HG03175 (cell line): Measurements from ENCODE around the gene WBP2.

Experiments used
- ATAC-seq: cut with Tn5 transposase; IDR thresholded peaks from one replicate; pipeline ENCODE4 v1.9.1; 2021; ENCODE audit warnings: mild to moderate bottlenecking, moderate library complexity; ENCODE audit not compliant: unreplicated experiment

WBP2 gene

DNA sequence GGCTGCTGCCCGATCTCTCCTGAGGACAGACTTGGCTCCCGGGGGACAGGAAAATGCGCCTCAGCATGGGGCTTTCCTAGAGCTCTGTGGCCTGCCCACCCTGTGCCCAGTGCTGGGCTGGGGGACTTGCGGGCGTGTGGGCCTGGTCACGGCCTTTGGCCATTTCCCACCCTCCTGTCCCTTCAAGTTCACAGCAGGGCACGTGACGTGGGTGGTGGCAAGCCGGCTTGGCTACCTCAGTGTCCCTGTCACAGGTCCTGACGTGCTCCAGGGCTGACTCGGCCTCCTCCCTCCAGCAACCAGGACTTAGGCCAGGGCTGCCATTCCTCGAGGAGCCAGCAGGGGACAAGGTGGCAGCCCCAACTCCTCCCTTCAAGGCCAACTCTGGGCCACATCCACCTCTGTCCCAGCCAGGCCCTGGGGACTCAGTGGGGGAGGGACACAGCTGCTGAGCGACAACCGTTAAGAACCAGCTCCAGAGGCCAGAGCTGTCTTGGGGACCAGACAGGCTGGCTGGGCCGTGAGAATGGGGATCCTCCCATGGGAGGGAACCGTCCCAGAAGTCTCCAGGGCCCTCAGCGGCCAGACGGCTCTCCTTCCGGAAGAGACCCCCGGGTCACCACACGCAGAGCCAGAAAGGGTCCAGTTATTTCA is 9.9 kb downstream of the WBP2 start:
- peak; percentile 71 for ATAC-seq

DNA sequence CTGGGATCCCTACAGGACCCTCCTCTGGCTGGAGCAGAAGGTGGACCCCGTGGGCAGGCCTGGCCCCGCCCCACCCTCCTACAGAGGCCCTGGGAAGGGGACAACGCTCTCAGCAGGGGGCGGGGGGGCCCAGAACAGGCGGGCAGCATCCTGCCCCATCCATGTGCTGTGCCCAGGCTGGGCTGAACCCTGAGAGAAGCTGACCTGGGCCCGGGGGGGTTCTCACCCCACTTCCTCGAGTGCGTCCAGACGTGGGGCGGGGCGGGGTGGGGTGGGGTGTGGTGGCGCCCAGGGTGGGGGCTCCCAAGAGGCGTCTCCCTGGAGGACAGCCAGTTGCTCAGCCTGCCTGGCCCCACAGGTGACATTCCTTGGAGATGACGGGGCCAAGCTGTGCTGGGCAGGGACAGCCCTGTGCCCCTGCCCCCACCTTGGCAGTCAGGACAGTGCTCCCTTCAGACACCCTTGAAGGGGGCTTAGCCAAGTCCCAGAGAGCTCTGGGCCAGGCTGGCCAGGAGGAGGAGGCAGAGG is 10.5 kb downstream of the WBP2 start:
- ATAC-seq, result no peak

DNA sequence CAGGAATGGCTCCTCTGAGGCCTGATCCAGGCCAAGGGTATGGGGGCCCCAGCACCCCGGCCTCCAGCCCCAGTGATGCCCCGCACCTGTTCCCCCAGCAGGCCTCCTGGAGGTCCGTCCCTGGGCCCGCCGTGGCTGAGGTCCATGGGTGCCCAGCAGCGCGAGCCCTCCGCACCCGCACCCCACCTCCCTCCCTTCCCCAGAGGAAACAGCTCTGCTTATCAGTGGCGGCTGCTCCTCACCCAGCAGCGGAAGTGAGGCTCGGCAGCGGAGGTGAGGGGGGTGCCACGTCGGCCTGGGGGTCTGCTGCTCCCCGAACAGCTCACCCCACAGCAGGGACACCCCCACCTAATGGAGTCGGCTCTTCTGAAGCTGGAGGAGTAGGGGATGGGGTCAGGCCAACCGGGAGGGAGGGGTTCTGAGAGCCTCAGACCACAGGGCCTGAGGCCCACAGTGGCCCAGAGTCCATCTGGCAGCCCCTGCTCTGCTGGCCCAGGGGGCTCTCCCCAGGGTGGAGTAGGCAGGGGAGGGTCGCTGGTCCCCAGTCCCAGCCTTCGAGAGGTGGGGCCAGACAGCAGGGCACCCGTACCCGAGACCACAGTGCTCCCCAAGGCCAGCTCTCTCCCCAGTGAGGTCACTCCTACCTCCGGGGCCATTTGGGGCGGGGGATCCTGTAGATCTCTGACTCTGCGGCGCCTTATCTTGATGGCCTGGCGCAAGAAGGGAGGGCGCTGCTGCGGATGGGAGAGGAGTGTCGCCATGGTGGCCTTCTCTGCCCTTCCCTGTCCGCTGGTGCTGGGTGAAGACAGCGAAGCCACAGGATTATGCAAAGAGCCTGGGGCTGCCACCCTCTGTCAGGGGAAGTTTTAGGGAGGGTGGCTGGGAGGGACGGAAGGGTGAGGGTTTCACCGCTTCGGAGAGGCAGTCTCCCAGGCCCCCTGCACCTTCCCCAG is 11.3 kb downstream of the WBP2 start, which contains the start of gene UNC13D:
Gene UNC13D (minus strand): TSS at position 828 of the 953 bp plus-strand sequence. CDS start 67 bp downstream, at position 761.
- no peak for ATAC-seq

- no peak for ATAC-seq
These were observed 12.1 kb downstream of the WBP2 start for GRCh38 chr17:75842963-75843576.

GRCh38 chr17:75842411-75842810 is 12.7 kb downstream of the WBP2 start:
- ATAC-seq, result no peak

DNA sequence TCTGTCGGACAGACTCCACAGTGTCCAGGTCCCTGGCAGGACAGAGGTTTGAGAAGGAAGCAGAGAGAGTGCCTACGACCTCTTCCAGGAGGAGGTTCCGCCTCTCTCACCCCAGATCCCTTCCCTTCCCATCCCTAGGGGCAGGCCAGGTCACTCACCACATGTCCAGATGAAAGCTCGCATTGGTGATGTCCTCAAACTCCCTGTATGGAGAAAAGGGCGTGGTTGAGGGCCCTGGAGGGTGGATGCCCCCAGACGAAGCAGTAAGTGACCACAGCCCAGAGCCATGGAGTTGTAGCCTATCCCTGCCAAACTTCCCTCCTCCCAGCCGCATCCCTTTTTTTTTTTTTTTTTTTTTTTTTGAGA is 14.4 kb downstream of the WBP2 start:
- no peak for ATAC-seq

DNA sequence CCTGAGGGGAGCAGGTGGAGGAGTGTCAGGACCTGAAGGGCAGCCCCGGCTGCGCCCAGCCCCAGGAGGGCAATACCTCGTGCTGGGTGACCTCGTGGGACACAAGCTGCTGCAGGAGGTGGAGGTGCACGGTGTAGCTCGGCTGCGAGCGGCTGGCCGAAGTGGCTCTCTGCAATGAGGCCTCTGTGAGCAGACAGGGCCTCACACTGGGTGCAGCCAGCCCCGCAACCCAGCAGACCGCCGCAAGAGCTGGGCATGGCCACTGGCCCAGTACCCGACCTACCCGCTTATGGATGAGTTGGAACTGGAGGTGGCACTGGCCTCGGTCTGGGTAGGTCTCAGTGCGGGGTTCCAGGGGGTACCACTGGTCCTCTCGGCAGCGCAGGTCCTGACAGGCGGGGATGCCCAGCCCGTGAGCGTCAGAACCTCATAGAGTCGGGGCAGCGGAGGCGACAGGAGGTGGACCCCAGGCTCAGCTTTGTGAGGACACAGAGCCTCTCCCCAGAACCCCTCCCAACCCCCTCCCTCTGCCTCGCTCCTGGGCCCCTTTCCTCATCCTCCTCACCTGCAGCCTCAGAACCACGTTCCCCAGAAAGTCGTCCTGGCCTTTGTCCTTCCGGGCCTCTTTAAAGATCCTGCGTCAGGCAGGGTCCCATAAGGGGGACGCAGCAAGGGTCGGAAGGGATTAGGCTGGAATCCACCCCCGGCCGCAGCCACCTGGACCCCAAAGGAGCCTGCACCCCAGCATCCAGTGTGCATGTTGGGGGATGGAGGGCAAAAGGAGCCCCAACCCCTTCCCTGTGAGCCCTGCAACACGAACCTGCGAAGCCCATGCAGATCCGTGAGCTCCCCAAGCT is 15.0 kb downstream of the WBP2 start:
- no peak for ATAC-seq

DNA sequence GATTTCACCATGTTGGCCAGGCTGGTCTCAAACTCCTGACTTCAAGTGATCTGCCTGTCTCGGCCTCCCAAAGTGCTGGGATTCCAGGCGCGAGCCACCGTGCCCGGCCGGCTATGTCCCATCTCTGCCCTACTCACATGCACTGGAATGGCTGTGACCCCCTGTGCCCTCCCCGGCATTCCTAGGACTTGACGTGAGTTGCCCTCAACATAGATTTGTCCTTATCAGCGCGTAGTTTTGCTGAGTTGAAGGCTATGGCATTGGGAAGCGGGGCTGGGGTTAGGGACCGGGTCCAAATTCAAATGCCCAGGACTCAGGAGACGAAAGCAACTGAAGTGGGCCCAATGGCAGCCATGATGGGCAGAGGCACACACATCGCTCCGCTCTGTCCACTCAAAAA is 16.7 kb downstream of the WBP2 start:
- ATAC-seq, result no peak

DNA sequence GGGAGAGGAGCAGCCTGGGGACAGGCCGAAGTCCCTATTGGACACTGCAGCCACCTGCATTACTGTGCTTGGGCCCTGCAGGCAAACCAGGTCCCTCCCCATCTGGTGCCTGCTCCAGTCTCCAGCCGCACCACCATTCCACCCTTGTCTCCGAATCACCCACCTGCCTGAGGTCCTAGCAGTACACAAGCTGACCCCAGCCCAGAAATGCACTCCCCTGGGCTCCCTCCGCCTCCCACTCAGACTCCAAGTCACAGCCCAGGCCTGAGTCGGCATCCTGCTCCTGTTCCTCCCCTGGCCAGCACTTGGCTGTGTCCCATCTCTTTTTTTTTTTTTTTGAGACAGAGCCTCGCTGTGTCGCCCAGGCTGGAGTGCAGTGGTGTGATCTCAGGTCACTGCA is 17.2 kb downstream of the WBP2 start:
- no peak for ATAC-seq

- ATAC-seq, result no peak
These were observed 18.5 kb downstream of the WBP2 start for GRCh38 chr17:75836605-75837004.

- no peak for ATAC-seq
These were observed 19.5 kb downstream of the WBP2 start for GRCh38 chr17:75835654-75835987.

- ATAC-seq, result no peak
These were observed 20.0 kb downstream of the WBP2 start for GRCh38 chr17:75834928-75835653.

GRCh38 chr17:75834279-75834920 is 20.7 kb downstream of the WBP2 start:
- ATAC-seq, result no peak

GRCh38 chr17:75832652-75833400 is 22.3 kb downstream of the WBP2 start:
- no peak for ATAC-seq

GRCh38 chr17:75832164-75832651 is 22.9 kb downstream of the WBP2 start:
- no peak for ATAC-seq

GRCh38 chr17:75831032-75831571 is 24.0 kb downstream of the WBP2 start:
- no peak for ATAC-seq

- no peak for ATAC-seq
These were observed 24.7 kb downstream of the WBP2 start for GRCh38 chr17:75830164-75831031.
